ENCODE data around the gene DNAH7. TPM values are rescaled to one million over a fixed set of nuclear protein-coding genes. Genes with fewer than 3 reads are reported as not detected.

DNAH7 gene
- total and polyA plus RNA-seq, 9 of the 15 experiments (the other 6 are each of a cell fraction or from before 2014, with no cell fraction given), result 0.03 to 0.42 (median 0.18) TPM

GRCh38 chr2:196101325-196101991 is 32.8 kb upstream of the DNAH7 start (continued):
- no peak for TF ChIP-seq MED1 (CRISPR knock-in tag; IDR thresholded peaks at IDR 0.05; ENCODE audit: borderline replicate concordance)
- no peak for TF ChIP-seq SMAD2 (IDR thresholded peaks at IDR 0.05; ENCODE audit: low read depth, low read length)
- peak; percentile 37 for TF ChIP-seq NFIC (IDR thresholded peaks at IDR 0.05)
- no peak for TF ChIP-seq NFYB (IDR thresholded peaks at IDR 0.05; ENCODE audit: extremely low read depth, insufficient read length)
- no peak for TF ChIP-seq NFATC3 (IDR thresholded peaks at IDR 0.05)
- TF ChIP-seq ZC3H11A (IDR thresholded peaks at IDR 0.05; ENCODE audit: low read depth, low read length), result no peak
- no peak for TF ChIP-seq TSC22D4 (tag; IDR thresholded peaks at IDR 0.05)
- TF ChIP-seq TBL1XR1 (IDR thresholded peaks at IDR 0.05; ENCODE audit: low read length in 2 of 2), result no peak
- TF ChIP-seq NUFIP1 (IDR thresholded peaks at IDR 0.05; ENCODE audit: partially characterized antibody), result no peak
- no peak for TF ChIP-seq SMAD1 (IDR thresholded peaks at IDR 0.05; ENCODE audit: low read depth, low read length, partially characterized antibody)
- no peak for TF ChIP-seq RBM14 (IDR thresholded peaks at IDR 0.05; ENCODE audit: borderline replicate concordance, insufficient read depth, low read depth, low read length)
- no peak for TF ChIP-seq ZNF24 (IDR thresholded peaks at IDR 0.05)
- TF ChIP-seq HNRNPLL (IDR thresholded peaks at IDR 0.05; ENCODE audit: low read depth, low read length, poor library complexity, severe bottlenecking), result no peak
- no peak for TF ChIP-seq RBM39 (optimal IDR thresholded peaks at IDR 0.05; ENCODE audit: low read depth, low read length)
- no peak for TF ChIP-seq NCOA4 (IDR thresholded peaks at IDR 0.05; ENCODE audit: partially characterized antibody)
- peak; percentile 79 for TF ChIP-seq TEAD4 (IDR thresholded peaks at IDR 0.05; ENCODE audit: low read length)
- no peak for TF ChIP-seq TEAD4 (CRISPR knock-in tag; IDR thresholded peaks at IDR 0.05; ENCODE audit: borderline replicate concordance)
- no peak for TF ChIP-seq PCBP2 (IDR thresholded peaks at IDR 0.05; ENCODE audit: low read depth, low read length, poor library complexity, severe bottlenecking)
- no peak for TF ChIP-seq NFE2L1 (tag; IDR thresholded peaks at IDR 0.05; ENCODE audit: borderline replicate concordance, low read depth)
- TF ChIP-seq ZNF280A (IDR thresholded peaks at IDR 0.05; ENCODE audit: low read depth, partially characterized antibody), result no peak
- no peak for TF ChIP-seq E2F4 (CRISPR knock-in tag; IDR thresholded peaks at IDR 0.05; ENCODE audit: low read depth)
- TF ChIP-seq TCF7 (IDR thresholded peaks at IDR 0.05; ENCODE audit: borderline replicate concordance), result no peak
- no peak for TF ChIP-seq MLX (CRISPR knock-in tag; conservative IDR thresholded peaks at IDR 0.05)
- TF ChIP-seq MNT (conservative IDR thresholded peaks at IDR 0.05), result peak; percentile 74 to 84
- no peak for TF ChIP-seq SMAD3 (CRISPR knock-in tag; conservative IDR thresholded peaks at IDR 0.05)

Measured in K562 (cell line).